K562 (cell line): ENCODE results near the gene ADD3. TPM values are rescaled to one million over a fixed set of nuclear protein-coding genes. Genes with fewer than 3 reads are reported as not detected.

Experiments
- ATAC-seq: fragments of 200-7000 bp; cut with Tn5 transposase; 3 replicates; pipeline ENCODE4 v1.9.1; 2020; ENCODE audit warnings: moderate library complexity
- BruUV-seq: library from RNA; stranded (reverse); fragments of 400-500 nt; replicated peaks from 2 replicates; lab custom pipeline; 2021; lab: Mats Ljungman, UMichigan
- CTCF ChIA-PET: fragments of 300-600 bp; formaldehyde crosslinking; extraction: SDS; loops from one replicate; lab custom pipeline; 2021; ENCODE audit warnings: low intra/inter-chr PET ratio; lab: Yijun Ruan, JAX
- POLR2A ChIA-PET: fragments of 300-600, 350-650 bp; sonication (Branson Sonifier 250); formaldehyde crosslinking; extraction: SDS; loops from one replicate; lab custom pipeline; 2021; ENCODE audit warnings: antibody characterized with exemption, inconsistent platforms; lab: Yijun Ruan, JAX
- DNase-seq, 4 experiments: peaks; one replicate each; pipeline versions ENCODE4 v3.0.0 to v3.0.0-alpha.2; 2011 to 2018; ENCODE audit warnings: low spot score in 3 of 4, mixed read lengths in 3 of 4; ENCODE audit errors: extremely low read depth in 1 of 4
- FAIRE-seq: peaks from 2 replicates; lab custom pipeline; 2011; peaks lifted over from hg19 to GRCh38; lab: Jason Lieb, UNC
- H2AFZ ChIP-seq: 2 replicates; pipeline ENCODE4 v1.6.0; 2011; ENCODE audit warnings: low read depth, low read length, control low read depth, inconsistent platforms
- H3K27ac ChIP-seq: fragments of 200-600 bp; 3 replicates; pipeline ENCODE4 v1.8.0; 2011; ENCODE audit warnings: low read depth, mild to moderate bottlenecking, control low read depth, inconsistent platforms, low read length, moderate library complexity, mixed read lengths; ENCODE audit errors: extremely low read depth
- H3K27me3 ChIP-seq, 2 experiments: fragments of 300-600 bp in 1 of 2; 2 replicates in 1 of 2; 3 replicates in 1 of 2; pipeline versions ENCODE4 v1.6.0 to v1.8.0; 2011; ENCODE audit warnings: inconsistent platforms in 2 of 2, low read length in 2 of 2, mild to moderate bottlenecking in 1 of 2, mixed read lengths in 1 of 2, moderate library complexity in 1 of 2; ENCODE audit not compliant: control insufficient read depth in 2 of 2, insufficient read depth in 2 of 2
- H3K36me3 ChIP-seq: fragments of 300-600 bp; 3 replicates; pipeline ENCODE4 v1.8.0; 2011; ENCODE audit warnings: mild to moderate bottlenecking, low read length, inconsistent platforms; ENCODE audit not compliant: control insufficient read depth, insufficient read depth
- H3K4me1 ChIP-seq, 2 experiments: fragments of 200-600 bp in 1 of 2; replicated peaks in 1 of 2; 2 replicates in 1 of 2; 3 replicates in 1 of 2; pipeline versions ENCODE4 v1.5.1 to v1.8.0; 2011; ENCODE audit warnings: inconsistent platforms in 2 of 2, low read length in 2 of 2, mild to moderate bottlenecking in 1 of 2, mixed read lengths in 1 of 2, moderate library complexity in 1 of 2; ENCODE audit not compliant: control insufficient read depth in 2 of 2, insufficient read depth in 2 of 2
- H3K4me2 ChIP-seq: 2 replicates; pipeline ENCODE4 v1.6.1; 2011; ENCODE audit warnings: low read length, control low read depth, inconsistent platforms, mixed read lengths; ENCODE audit not compliant: insufficient read depth
- H3K4me3 ChIP-seq: fragments of 200-600 bp; sonication (generic), shearing (Covaris generic); 2 replicates; pipeline ENCODE4 v1.5.1; 2016; ENCODE audit warnings: control low read depth, inconsistent platforms
- H3K79me2 ChIP-seq: fragments of 200-600 bp; 3 replicates; pipeline ENCODE4 v1.8.0; 2011; ENCODE audit warnings: low read length, inconsistent platforms; ENCODE audit not compliant: control insufficient read depth, insufficient read depth
- H3K9ac ChIP-seq, 2 experiments: 2 replicates each; pipeline versions ENCODE4 v1.6.0 to v1.6.1; 2011; ENCODE audit warnings: low read depth in 2 of 2, low read length in 2 of 2, control low read depth in 1 of 2, inconsistent platforms in 1 of 2, mild to moderate bottlenecking in 1 of 2, mixed read lengths in 1 of 2; ENCODE audit not compliant: insufficient read depth in 1 of 2
- H3K9me1 ChIP-seq: one replicate; pipeline ENCODE4 v1.6.0; 2011; ENCODE audit warnings: inconsistent platforms, mild to moderate bottlenecking, low read length, moderate library complexity; ENCODE audit not compliant: control insufficient read depth, insufficient read depth
- H3K9me3 ChIP-seq: replicated peaks from 2 replicates; pipeline ENCODE4 v1.5.1; 2011; ENCODE audit warnings: low read depth, low read length, inconsistent platforms; ENCODE audit not compliant: control insufficient read depth, insufficient read depth
- H4K20me1 ChIP-seq: replicated peaks from 2 replicates; pipeline ENCODE4 v1.6.1; 2011; ENCODE audit warnings: low read length, inconsistent platforms, mixed read lengths; ENCODE audit not compliant: control insufficient read depth, insufficient read depth
- BRD9 ChIP-seq: fragments of 450-650 bp; IDR thresholded peaks from 2 replicates; pipeline ENCODE4 v1.6.1; 2018; ENCODE audit warnings: low read depth; ENCODE audit not compliant: partially characterized antibody
- CEBPG ChIP-seq, 3 experiments: fragments of 200-800 bp in 1 of 3; sonication (Bioruptor generic) in 1 of 3; sonication (generic) in 1 of 3; formaldehyde crosslinking in 1 of 3; IDR thresholded peaks in 2 of 3; conservative IDR thresholded peaks in 1 of 3; 2 replicates each; pipeline versions ENCODE4 v1.6.1 to v1.8.0; 2016 to 2022; ENCODE audit warnings: missing compliant biosample characterization in 2 of 3, missing genetic modification characterization in 2 of 3, mild to moderate bottlenecking in 1 of 3, missing genetic modification reagents in 1 of 3
- CSDE1 ChIP-seq, 2 experiments: fragments of 450-650 bp; IDR thresholded peaks; 2 replicates each; pipeline ENCODE4 v1.6.1; 2016; ENCODE audit warnings: mild to moderate bottlenecking in 1 of 2
- CTBP1 ChIP-seq: fragments of 450-650 bp; IDR thresholded peaks from 2 replicates; pipeline ENCODE4 v1.6.1; 2016; ENCODE audit warnings: borderline replicate concordance
- ETV6 ChIP-seq, 3 experiments: fragments of 150-350 bp in 1 of 3; sonication (generic) in 1 of 3; formaldehyde crosslinking in 1 of 3; IDR thresholded peaks; 2 replicates each; pipeline versions ENCODE4 v1.6.1 to v1.8.0; 2014 to 2022; ENCODE audit warnings: borderline replicate concordance in 2 of 3, low read depth in 2 of 3, antibody characterized with exemption in 1 of 3, low read length in 1 of 3, mild to moderate bottlenecking in 1 of 3, missing genetic modification reagents in 1 of 3
- FOXK1 ChIP-seq: sonication (generic); formaldehyde crosslinking; IDR thresholded peaks from 2 replicates; pipeline ENCODE4 v1.8.0; 2022; ENCODE audit warnings: missing genetic modification reagents, mild to moderate bottlenecking, borderline replicate concordance
- GABPB1 ChIP-seq: sonication (generic); formaldehyde crosslinking; IDR thresholded peaks from 2 replicates; pipeline ENCODE4 v1.8.0; 2022; ENCODE audit warnings: mild to moderate bottlenecking, missing genetic modification reagents
- KDM2B ChIP-seq: fragments of 250-450 bp; sonication (Bioruptor Pico); IDR thresholded peaks from 2 replicates; pipeline ENCODE4 v1.8.0; 2021; ENCODE audit warnings: mild to moderate bottlenecking, moderate library complexity
- KDM4B ChIP-seq, 2 experiments: fragments of 450-650 bp in 1 of 2; sonication (generic) in 1 of 2; IDR thresholded peaks; 2 replicates each; pipeline ENCODE4 v1.6.1; 2016 to 2017; ENCODE audit warnings: borderline replicate concordance in 2 of 2, antibody characterized with exemption in 1 of 2, low read depth in 1 of 2, mild to moderate bottlenecking in 1 of 2
- KLF6 ChIP-seq: fragments of 250-450 bp; sonication (Bioruptor Pico); IDR thresholded peaks from 2 replicates; pipeline ENCODE4 v1.4.0; 2020; ENCODE audit warnings: mild to moderate bottlenecking, moderate library complexity, borderline replicate concordance
- NFATC3 ChIP-seq: fragments of 450-650 bp; IDR thresholded peaks from 2 replicates; pipeline ENCODE4 v1.6.1; 2017; ENCODE audit warnings: mild to moderate bottlenecking
- PTBP1 ChIP-seq: fragments of 200-400 bp; formaldehyde crosslinking; IDR thresholded peaks from 2 replicates; pipeline ENCODE4 v1.6.1; 2017; ENCODE audit warnings: low read depth, low read length
- PTRF ChIP-seq: fragments of 450-650 bp; IDR thresholded peaks from 2 replicates; pipeline ENCODE4 v1.6.1; 2016; ENCODE audit warnings: mild to moderate bottlenecking, missing genetic modification characterization, missing compliant biosample characterization
- RBBP5 ChIP-seq: fragments of 200-600 bp; sonication (generic); IDR thresholded peaks from 2 replicates; pipeline ENCODE4 v1.6.1; 2012; ENCODE audit warnings: borderline replicate concordance, mild to moderate bottlenecking, low read length, control low read depth, inconsistent platforms; ENCODE audit not compliant: insufficient read depth, poor library complexity, severe bottlenecking
- WHSC1 ChIP-seq: IDR thresholded peaks from one replicate; pipeline ENCODE4 v1.6.1; 2012; ENCODE audit warnings: low read length, control low read depth, inconsistent platforms
- ZNF584 ChIP-seq: fragments of 200-800 bp; sonication (Bioruptor generic); IDR thresholded peaks from 2 replicates; pipeline ENCODE4 v1.6.1; 2016; ENCODE audit warnings: low read depth, mild to moderate bottlenecking, missing genetic modification characterization, missing compliant biosample characterization
- ZNF586 ChIP-seq: fragments of 450-650 bp; formaldehyde crosslinking; conservative IDR thresholded peaks from 2 replicates; pipeline ENCODE4 v1.4.0; 2020; ENCODE audit warnings: mild to moderate bottlenecking, moderate library complexity
- WGBS: fragments of 100-300 bp; shearing (Covaris generic); methylation state at CpG from one replicate; pipeline ENCODE4 v1.1.6; 2016; ENCODE audit warnings: low coverage, mixed read lengths; ENCODE audit not compliant: insufficient coverage; ENCODE audit errors: missing lambda C conversion rate; 5-methylcytosine and 5-hydroxymethylcytosine counted together
- in situ Hi-C: fragments of 300-500 bp; cut with MboI; formaldehyde crosslinking; loops from 4 replicates; pipeline ENCODE4 v1.15.0; 2018; ENCODE audit warnings: inconsistent platforms, mixed read lengths
- intact Hi-C: fragments of 100-400 bp; cut with micrococcal nuclease; formaldehyde crosslinking; loops from 2 replicates; pipeline ENCODE4 v1.14.2; 2022
- polyA plus RNA-seq, 8 experiments: library from polyadenylated mRNA; depleted of rRNA in 4 of 8; stranded (reverse) in 5 of 8; unstranded in 3 of 8; fragments of >200 nt; fragmentation: Nextera tagmentation in 2 of 8; fragmentation: Illumina TruSeq in 1 of 8; extraction: Ambion mirVana in 2 of 8; extraction: Trizol in 1 of 8; gene quantifications; 2 replicates each; pipeline versions ENCODE4 v1.2.1 to v1.2.3, GENCODE V29; 2011 to 2014; ENCODE audit warnings: inconsistent platforms in 1 of 8, missing spikeins in 1 of 8
- total RNA-seq, 7 experiments: library from RNA; depleted of rRNA in 6 of 7; stranded (reverse); fragments of >200 nt in 6 of 7; fragmentation: Illumina TruSeq in 2 of 7; extraction: Trizol in 2 of 7; gene quantifications; 2 replicates each; pipeline versions ENCODE4 v1.2.1 to v1.2.3, GENCODE V29; 2011 to 2021; ENCODE audit warnings: low replicate concordance in 1 of 7
- TF ChIP-seq, protein P1 (sequence below): sonication (generic); formaldehyde crosslinking; IDR thresholded peaks from 2 replicates; pipeline ENCODE4 v1.8.1; 2023; ENCODE audit warnings: mild to moderate bottlenecking, missing genetic modification reagents
- TF ChIP-seq, protein P2 (sequence below): fragments of 450-650 bp; IDR thresholded peaks from 2 replicates; pipeline ENCODE4 v1.6.1; 2014; ENCODE audit warnings: low read depth, mild to moderate bottlenecking, moderate library complexity, borderline replicate concordance

The ADD3 gene
- total and polyA plus RNA-seq, 9 of the 15 experiments (the other 6 are each of a cell fraction or from before 2014, with no cell fraction given), result 13.2 to 125 (median 31.7) TPM

DNA sequence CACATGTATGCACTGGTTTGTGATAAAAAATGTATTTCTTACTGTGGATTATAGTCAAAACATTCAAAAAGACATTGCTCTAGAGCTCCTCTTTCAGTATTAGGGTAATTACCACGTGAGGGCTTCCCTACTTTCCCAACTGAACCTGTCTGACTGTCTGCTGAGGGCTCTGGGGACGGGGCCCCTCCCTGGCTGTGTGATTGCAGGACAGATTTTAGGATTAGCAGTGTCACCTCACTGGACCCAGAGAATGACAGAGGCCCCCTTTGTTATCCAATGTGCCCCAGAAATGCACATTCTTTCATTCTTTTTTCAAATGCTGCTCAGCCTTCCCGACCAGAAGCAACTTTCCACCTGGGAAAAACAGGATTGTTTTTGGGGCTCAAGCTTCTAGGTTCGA lies 156.1 kb downstream of the ADD3 start:
- no peaks in the 10 kb centered on the region for H3K9me3 ChIP-seq
- BruUV-seq, result no TSS peak
- no peaks in the 10 kb centered on the region for H4K20me1 ChIP-seq
- DNase-seq (no peak), ATAC-seq (no peak; the same call in 2 of the 3 replicates), FAIRE-seq (no peak)
- H3K27me3 ChIP-seq, result peaks cover 9 to 45% of the 10 kb centered on the region in 2 experiments; a peak in 4 of 5 replicates
- intact Hi-C loops (no loop called here), in situ Hi-C loops (no loop called here)
- CTCF ChIA-PET, result no interaction called here
- H3K4me2 ChIP-seq, result no peak overlapping the region
- no peak overlapping the region for H3K9ac ChIP-seq
- no peaks in the 10 kb centered on the region; a peak in 1 of 5 replicates for H3K4me1 ChIP-seq
- H3K27ac ChIP-seq, result no peak overlapping the region
- no peak overlapping the region for H3K4me3 ChIP-seq
- WGBS, result 7% methylated on average over 4 of the region's 4 CpGs
- H2AFZ ChIP-seq, result no peak overlapping the region
- no peaks in the 10 kb centered on the region for H3K9me1 ChIP-seq
- POLR2A ChIA-PET, result interaction anchor here (0.6 to 0.7 kb wide), 2 partner anchors 11 to 55 kb away, joined by 3 read pairs; no protein-coding TSS in a partner anchor
- H3K36me3 ChIP-seq, result no peaks in the 10 kb centered on the region
- TF ChIP-seq KLF6 (CRISPR knock-in tag) (no peak), CTBP1 (no peak), ETV6 (IDR thresholded peaks at IDR 0.05; ENCODE audit: borderline replicate concordance in 1 of 2, low read depth in 2 of 2, low read length in 1 of 2) (no peak), ETV6 (CRISPR knock-in tag; IDR thresholded peaks at IDR 0.05; ENCODE audit: borderline replicate concordance) (no peak), FOXK1 (CRISPR knock-in tag) (no peak), PTBP1 (no peak), PTRF (no peak), KDM2B (CRISPR knock-in tag) (no peak), WHSC1 (no peak), ZNF586 (CRISPR knock-in tag) (no peak), ZNF584 (CRISPR knock-in tag) (no peak), KDM4B (IDR thresholded peaks at IDR 0.05; ENCODE audit: borderline replicate concordance in 2 of 2, low read depth in 1 of 2) (no peak), CSDE1 (IDR thresholded peaks at IDR 0.05) (no peak), BRD9 (no peak), RBBP5 (no peak), GABPB1 (CRISPR knock-in tag) (no peak), NFATC3 (no peak), CEBPG (CRISPR knock-in tag; IDR thresholded peaks at IDR 0.05) (no peak), CEBPG (tag; conservative IDR thresholded peaks at IDR 0.05 in 1 of 2, IDR thresholded peaks at IDR 0.05 in 1 of 2) (no peak)
- TF ChIP-seq, protein P1, sequence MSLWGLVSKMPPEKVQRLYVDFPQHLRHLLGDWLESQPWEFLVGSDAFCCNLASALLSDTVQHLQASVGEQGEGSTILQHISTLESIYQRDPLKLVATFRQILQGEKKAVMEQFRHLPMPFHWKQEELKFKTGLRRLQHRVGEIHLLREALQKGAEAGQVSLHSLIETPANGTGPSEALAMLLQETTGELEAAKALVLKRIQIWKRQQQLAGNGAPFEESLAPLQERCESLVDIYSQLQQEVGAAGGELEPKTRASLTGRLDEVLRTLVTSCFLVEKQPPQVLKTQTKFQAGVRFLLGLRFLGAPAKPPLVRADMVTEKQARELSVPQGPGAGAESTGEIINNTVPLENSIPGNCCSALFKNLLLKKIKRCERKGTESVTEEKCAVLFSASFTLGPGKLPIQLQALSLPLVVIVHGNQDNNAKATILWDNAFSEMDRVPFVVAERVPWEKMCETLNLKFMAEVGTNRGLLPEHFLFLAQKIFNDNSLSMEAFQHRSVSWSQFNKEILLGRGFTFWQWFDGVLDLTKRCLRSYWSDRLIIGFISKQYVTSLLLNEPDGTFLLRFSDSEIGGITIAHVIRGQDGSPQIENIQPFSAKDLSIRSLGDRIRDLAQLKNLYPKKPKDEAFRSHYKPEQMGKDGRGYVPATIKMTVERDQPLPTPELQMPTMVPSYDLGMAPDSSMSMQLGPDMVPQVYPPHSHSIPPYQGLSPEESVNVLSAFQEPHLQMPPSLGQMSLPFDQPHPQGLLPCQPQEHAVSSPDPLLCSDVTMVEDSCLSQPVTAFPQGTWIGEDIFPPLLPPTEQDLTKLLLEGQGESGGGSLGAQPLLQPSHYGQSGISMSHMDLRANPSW (CRISPR knock-in tag), result no peak
- TF ChIP-seq, protein P2, sequence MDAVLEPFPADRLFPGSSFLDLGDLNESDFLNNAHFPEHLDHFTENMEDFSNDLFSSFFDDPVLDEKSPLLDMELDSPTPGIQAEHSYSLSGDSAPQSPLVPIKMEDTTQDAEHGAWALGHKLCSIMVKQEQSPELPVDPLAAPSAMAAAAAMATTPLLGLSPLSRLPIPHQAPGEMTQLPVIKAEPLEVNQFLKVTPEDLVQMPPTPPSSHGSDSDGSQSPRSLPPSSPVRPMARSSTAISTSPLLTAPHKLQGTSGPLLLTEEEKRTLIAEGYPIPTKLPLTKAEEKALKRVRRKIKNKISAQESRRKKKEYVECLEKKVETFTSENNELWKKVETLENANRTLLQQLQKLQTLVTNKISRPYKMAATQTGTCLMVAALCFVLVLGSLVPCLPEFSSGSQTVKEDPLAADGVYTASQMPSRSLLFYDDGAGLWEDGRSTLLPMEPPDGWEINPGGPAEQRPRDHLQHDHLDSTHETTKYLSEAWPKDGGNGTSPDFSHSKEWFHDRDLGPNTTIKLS, result no peak
- H3K79me2 ChIP-seq, result no peaks in the 10 kb centered on the region
